GM06990 (cell line): ENCODE measurements around the gene EGF.

Source experiments
- DNase-seq: peaks from one replicate; pipeline ENCODE4 v3.0.0-alpha.2; 2011; ENCODE audit not compliant: insufficient read length; ENCODE audit errors: extremely low read depth
- H3K27me3 ChIP-seq: replicated peaks from 2 replicates; pipeline ENCODE4 v1.6.0; 2011; ENCODE audit warnings: low read length; ENCODE audit not compliant: control insufficient read depth, insufficient read depth
- H3K36me3 ChIP-seq: 2 replicates; pipeline ENCODE4 v1.5.1; 2011; ENCODE audit warnings: low read length; ENCODE audit not compliant: control insufficient read depth, insufficient read depth
- H3K4me3 ChIP-seq: replicated peaks from 2 replicates; pipeline ENCODE4 v1.5.1; 2011; ENCODE audit warnings: low read depth, mild to moderate bottlenecking, control low read depth, low read length
- TF ChIP-seq, protein P1 (sequence below): IDR thresholded peaks from 2 replicates; pipeline ENCODE4 v1.5.1; 2011; ENCODE audit warnings: low read length, control low read depth, mild to moderate bottlenecking, inconsistent platforms; ENCODE audit not compliant: insufficient read depth, poor library complexity, severe bottlenecking

The EGF gene

DNA sequence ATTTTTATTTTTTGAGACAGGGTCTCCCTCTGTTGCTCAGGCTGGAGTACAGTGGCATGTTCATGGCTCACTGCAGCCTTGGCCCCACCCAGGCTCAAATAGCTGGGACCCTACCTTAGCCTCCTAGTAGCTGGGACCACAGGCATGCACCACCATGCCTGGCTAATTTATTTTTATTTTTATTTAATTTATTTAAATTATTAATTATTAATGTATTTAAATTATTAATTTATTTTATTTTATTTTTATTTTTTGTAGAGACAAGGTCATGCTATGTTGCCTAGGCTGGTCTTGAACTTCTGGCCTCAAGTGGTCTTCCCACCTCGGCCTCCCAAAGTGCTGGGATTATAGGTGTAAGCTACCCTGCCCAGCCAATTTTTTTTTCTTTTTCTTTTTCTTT, 69.3 kb downstream of the EGF start:
- no peak for DNase-seq
- H3K36me3 ChIP-seq: no peaks in the 10 kb centered on the region
- no peaks in the 10 kb centered on the region for H3K27me3 ChIP-seq
- TF ChIP-seq, protein P1, sequence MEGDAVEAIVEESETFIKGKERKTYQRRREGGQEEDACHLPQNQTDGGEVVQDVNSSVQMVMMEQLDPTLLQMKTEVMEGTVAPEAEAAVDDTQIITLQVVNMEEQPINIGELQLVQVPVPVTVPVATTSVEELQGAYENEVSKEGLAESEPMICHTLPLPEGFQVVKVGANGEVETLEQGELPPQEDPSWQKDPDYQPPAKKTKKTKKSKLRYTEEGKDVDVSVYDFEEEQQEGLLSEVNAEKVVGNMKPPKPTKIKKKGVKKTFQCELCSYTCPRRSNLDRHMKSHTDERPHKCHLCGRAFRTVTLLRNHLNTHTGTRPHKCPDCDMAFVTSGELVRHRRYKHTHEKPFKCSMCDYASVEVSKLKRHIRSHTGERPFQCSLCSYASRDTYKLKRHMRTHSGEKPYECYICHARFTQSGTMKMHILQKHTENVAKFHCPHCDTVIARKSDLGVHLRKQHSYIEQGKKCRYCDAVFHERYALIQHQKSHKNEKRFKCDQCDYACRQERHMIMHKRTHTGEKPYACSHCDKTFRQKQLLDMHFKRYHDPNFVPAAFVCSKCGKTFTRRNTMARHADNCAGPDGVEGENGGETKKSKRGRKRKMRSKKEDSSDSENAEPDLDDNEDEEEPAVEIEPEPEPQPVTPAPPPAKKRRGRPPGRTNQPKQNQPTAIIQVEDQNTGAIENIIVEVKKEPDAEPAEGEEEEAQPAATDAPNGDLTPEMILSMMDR: no peak
- no peak overlapping the region for H3K4me3 ChIP-seq

- Histone ChIP-seq H3K4me3 (no peak overlapping the region), H3K27me3 (no peaks in the 10 kb centered on the region), H3K36me3 (no peaks in the 10 kb centered on the region)
- TF ChIP-seq, protein P1: no peak
- DNase-seq: no peak
These were observed 69.8 kb downstream of the EGF start for GRCh38 chr4:109982521-109982920.

- DNase-seq: no peak
- TF ChIP-seq, protein P1: no peak
- H3K27me3 ChIP-seq: no peaks in the 10 kb centered on the region
- no peak overlapping the region for H3K4me3 ChIP-seq
- H3K36me3 ChIP-seq: no peaks in the 10 kb centered on the region
These were observed 73.6 kb downstream of the EGF start for GRCh38 chr4:109985993-109986974.

- no peak for DNase-seq
- no peak overlapping the region for H3K4me3 ChIP-seq
- H3K27me3 ChIP-seq: no peaks in the 10 kb centered on the region
- H3K36me3 ChIP-seq: no peaks in the 10 kb centered on the region
- TF ChIP-seq, protein P1: no peak
These were observed 76.4 kb downstream of the EGF start for GRCh38 chr4:109989044-109989443.

- TF ChIP-seq, protein P1: no peak
- no peaks in the 10 kb centered on the region for H3K36me3 ChIP-seq
- DNase-seq: no peak
- H3K4me3 ChIP-seq: no peak overlapping the region
- no peaks in the 10 kb centered on the region for H3K27me3 ChIP-seq
These were observed 76.9 kb downstream of the EGF start for GRCh38 chr4:109989618-109990017.
